ENCODE results near the gene METTL6. TPM values are rescaled to one million over a fixed set of nuclear protein-coding genes. Genes with fewer than 3 reads are reported as not detected.
"Not testable (repeated sequence)": the region's sequence is repeated elsewhere in the genome, so short reads cannot be mapped to it uniquely, and the experiment has no call there.

The METTL6 gene
- polyA plus RNA-seq, 3 donors = 23.9 to 29.6 (median 29.0) TPM

DNA sequence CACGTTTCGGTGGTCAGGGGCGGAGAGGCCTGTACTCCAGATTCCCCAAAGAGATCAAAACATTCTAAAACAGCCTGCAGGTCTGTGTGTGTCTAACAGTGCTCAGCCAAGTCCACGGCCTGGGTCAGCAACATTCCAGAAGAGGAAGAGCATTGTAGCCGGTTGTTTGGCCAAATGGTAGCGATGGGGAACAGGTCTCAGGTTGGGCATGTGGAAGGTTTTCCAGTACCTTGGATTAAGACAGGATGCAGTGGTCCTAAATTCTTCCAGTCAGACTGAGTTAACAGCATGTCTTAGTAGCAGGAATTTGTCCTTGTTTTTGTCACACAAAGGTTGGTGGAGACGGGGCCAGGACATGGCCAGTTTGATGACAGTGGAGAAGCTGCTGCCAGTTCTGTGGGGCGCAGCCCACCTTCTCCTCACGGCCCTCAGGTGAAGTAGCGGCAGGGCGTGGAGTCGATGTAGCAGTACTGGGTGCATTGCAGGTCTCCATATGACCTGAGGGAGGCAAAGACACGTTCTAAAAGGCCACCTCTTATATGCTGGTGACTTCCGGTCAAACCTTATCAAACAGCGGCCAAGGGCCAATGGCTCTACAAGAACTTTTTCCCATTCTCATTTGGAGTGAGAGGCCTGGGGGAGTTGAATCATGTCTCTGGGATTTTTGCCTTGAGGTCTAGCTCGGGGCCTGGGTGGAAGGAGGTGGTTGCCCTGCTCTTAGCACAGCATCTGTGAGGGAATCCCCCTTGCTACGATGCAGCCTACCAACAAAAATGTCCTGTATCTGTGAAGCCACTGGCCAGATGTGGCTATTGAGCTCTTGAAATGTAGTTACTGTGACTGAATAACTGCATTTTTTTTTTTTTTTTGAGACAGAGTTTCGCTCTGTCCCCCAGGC lies 24.1 kb upstream of the METTL6 start:
- no peak for DNase-seq (ENCODE audit: low read depth in 3 of 3, low spot score in 2 of 3)

DNA sequence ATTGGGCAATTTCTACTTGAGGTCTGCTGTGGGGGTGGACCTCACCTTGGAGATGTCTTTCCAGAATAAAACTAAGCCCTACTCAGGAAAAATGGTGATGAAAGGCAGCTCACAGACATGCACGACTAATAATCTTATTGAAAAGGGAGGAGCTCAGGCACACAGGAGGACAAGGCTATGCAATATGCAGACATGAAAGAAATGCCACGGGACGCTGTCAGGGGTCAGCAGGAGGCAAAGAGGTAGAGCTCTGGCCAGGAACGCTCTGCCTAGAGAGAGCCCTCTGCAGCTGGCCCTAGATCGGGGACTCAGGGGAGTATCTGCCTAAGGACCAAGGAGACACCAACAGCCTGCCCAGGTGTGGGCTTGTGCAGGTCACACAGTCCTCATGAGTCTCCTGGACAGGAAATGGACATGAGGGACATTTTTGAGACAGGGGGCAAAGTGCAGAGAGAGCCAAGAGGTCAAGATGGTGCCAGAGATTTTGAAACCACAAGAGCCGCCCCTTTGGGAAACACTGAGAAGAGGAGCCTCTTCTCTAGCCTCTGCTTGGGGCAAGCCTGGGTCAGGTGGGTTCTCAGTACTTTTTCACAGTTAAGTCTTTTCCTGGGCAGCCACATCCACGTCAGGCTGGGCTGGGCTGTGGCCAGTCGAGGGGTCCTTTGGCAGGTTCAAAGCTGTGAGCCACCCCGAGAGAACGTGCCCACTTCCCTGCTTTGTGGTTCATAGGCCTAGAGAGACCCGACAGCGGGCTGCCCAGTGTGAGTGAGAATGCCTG lies 23.3 kb upstream of the METTL6 start:
- DNase-seq (ENCODE audit: low read depth in 3 of 3, low spot score in 2 of 3) = no peak

DNA sequence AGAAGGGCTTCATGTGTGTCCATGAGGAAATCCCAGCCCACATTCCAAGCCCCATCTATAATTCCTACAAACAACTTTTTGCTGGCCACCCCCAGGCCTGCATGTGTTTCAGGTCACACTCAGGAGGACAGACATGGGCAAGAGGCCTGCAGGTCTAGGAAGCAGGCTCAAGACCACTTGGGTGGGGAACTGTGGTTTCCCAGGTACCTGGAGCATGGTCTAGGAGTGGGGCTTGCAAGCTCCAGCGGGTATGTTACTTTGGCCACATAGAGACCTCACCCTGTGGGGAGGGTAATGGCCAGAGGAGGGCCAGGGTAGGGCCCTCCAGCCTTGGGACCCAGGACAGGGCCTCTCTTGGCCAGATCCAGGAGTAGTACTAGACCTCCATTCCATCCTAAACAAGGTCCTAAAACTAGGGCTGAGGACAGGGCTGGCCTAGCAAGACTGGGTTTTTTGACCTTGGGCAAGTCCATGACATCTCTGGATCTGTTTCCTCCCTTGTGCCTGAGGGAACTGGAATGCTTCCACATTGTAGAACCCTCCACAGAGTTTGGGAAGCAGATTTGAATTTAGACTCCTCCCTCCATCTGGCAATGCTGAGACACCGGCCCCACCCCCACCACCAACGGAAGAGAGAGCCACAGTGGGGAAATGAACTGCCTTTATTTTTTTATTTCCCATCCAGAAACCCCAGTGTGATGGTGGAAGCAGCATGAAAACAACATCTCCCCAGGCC lies 22.3 kb upstream of the METTL6 start:
- DNase-seq (ENCODE audit: low read depth in 3 of 3, low spot score in 2 of 3) = no peak

DNA sequence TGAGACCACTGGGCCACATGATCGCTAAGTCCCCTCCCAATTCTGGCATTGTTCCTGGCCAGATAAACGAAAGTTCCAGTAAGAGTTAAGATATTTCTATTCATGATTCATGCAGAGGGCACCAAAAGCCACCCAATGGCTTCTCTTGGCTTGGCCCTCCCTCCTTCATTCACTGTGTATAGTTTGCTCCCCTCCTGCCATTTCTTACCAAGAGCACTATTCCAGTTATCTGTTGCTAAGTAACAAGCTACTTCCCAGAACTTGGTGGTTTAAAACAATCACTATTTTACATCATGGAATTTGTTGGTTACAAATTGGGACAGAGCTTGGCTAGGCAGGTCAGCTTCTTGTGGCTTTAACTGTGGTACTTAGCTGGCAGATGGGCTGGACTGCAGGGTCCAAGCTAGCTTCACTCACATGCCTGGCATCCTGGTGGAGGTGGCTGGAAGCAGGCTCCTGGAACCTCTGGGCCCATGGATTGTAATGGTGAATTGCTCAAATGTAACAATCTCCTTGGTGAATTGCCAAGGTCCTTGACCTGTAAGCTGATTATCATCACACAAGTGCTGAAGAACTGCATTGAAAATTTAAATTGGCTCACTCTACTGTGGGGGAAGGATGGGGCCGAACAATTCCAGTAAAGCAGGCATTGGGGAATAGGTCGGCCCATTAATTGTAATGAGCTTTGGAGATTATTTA lies 16.6 kb upstream of the METTL6 start:
- no peak for DNase-seq (ENCODE audit: low read depth in 3 of 3, low spot score in 2 of 3)

DNA sequence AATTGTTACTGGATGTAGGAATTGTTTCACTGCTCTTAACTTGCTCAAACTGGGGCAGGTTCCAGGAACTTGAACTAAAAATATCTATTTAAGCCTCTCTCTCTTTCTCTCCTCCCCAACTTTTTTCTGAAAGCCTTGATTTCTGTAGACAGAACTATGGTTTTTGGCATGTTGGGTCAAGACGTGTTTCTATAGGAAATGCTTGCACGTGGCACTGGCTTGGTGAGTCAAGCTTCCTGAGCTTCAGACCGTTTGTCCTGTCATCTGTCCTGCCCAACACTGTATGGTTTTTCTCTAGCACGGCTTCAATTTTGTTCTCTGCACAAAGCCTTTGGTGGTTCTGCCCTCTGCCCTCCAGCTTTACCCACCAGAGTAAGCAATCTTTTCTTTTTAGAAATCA lies 13.5 kb upstream of the METTL6 start:
- no peak for DNase-seq (ENCODE audit: low read depth in 3 of 3, low spot score in 2 of 3)

DNA sequence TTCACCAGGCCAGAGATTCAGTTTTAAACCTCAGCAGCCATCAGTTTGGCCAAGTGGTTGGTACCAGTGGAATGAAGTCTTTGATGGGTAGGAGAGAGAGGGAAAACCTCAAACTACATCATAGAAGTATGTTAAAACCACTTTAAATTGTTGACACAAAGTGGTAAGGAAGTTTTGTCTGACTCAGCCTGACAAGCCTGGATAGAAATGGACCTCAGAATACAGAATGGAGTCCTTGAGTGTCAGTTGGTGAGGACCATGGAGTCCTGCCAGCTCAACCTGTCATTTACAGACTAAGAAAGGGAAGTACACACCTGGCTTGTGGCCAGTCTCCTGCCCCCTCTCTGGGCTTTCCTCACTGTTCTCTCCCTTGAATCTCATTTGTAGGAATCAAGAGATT lies 12.1 kb upstream of the METTL6 start:
- no peak for DNase-seq (ENCODE audit: low read depth in 3 of 3, low spot score in 2 of 3)

DNA sequence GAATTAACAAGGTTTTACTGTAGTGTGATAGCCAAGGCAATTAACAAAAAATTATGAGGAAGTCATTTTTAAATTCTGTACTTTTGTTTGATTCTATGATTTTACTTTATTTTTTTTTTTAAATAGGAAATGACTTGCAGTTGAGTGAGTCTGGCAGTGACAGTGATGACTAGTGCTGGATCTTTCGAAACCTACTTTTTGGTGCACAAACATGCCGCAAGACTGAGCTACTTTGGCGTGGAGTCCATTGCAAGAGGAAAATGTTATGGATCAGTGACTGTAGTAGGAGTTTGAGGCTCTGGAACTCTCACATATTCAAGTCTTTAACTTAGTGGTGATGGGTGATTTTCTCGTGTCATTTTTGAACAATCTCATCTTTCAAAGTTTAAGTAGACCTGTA lies 11.6 kb upstream of the METTL6 start:
- DNase-seq (ENCODE audit: low read depth in 3 of 3, low spot score in 2 of 3) = no peak

DNA sequence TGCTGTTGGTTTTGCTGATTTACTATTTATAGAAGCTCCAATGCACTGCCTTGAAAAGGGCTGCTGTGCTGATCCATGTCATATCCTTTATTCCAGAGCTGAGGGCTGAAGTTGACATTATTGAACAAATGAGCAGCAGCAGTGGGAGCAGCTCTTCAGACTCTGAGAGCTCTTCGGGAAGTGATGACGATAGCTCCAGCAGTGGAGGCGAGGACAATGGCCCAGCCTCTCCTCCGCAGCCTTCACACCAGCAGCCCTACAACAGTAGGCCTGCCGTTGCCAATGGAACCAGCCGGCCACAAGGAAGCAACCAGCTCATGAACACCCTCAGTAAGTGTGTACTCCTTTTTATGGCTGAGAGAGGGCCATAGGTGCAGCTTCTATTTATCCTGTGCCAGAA lies 8.9 kb upstream of the METTL6 start:
- DNase-seq (ENCODE audit: low read depth in 3 of 3, low spot score in 2 of 3) = no peak

DNA sequence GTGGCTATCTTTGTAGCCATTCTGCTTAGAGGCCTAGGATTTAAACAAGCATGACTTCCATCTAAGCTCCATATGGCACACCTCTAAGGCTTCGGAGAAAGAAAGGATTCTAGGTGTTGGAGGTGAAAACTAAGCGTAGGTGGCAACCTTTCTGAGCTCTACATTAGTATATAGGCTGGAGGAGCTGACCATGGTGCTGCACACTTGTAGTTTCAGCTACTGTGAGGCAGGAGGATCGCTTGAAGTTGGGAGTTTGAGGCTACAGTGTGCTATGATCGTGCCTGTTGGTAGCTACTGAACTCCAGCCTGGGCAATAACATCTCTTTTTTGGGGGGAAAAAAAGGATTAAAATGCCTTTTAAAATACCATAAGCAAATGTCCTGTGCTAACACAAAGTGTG lies 7.4 kb upstream of the METTL6 start:
- DNase-seq (ENCODE audit: low read depth in 3 of 3, low spot score in 2 of 3) = no peak

DNA sequence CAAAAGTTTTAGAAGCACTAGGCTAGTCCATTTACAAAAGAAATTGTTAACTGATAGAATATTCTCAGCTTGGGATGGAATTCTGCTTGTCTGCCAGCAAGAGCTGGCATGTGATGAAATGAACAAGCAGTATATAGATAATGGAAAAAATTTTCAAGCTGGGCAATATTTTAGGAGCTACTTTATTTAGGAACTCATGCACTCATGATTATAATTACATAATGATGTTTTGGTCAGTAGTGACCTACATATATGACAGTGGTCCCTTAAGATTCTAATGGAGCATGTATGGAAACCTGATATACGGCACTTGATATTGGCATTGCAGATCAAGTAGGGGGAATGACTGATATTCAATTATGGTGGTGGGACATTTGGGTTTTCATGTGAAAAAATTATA lies 6.2 kb upstream of the METTL6 start:
- DNase-seq (ENCODE audit: low read depth in 3 of 3, low spot score in 2 of 3) = no peak

DNA sequence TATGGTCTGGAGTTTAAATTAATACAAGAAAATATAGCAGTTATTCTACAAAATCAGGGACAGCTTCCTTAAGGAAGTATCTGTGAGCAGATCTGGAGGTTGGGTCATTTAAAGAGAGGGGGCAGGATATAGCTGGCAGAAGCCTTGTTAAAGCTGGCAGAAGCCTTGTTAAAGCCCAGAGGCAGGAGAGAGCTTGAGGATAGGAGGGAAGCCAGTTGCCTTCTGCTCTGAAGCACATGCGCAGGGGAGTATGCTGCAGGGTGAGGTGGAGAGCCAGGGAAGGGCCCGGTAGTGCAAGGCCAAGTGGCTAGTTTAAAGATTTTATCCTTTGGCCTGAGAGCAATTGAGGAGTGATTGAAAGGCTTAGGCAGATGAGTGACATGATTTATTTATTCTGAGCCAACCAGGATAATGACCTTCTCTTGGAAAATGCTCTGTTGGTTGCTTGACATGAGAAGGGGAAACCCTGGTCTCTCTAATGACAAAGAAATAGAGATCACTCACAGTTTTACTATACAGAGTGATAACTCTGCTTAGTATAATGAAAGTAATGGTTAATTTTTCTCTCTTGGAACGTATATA lies 4.0 kb upstream of the METTL6 start:
- DNase-seq (ENCODE audit: low read depth in 3 of 3, low spot score in 2 of 3) = no peak

DNA sequence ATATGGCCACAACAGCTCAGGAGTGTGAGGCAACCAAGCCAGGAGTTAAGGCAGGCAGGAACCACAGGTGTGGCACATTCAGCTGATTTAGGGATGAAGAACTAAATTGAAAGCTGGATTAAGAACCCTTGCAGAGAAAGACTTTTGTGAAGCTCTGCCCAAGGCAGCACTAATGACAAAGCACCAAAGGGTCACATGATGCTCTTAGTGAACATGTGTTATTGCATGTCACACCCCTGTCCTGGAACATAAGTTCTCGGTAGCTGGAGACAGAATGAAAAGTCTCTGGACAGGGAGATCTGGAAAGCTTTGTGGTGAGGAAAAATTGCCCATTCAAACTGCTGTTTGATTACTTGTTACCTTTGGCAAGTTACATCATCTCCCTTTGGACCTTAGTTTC lies 3.3 kb upstream of the METTL6 start:
- no peak for DNase-seq (ENCODE audit: low read depth in 3 of 3, low spot score in 2 of 3)

DNA sequence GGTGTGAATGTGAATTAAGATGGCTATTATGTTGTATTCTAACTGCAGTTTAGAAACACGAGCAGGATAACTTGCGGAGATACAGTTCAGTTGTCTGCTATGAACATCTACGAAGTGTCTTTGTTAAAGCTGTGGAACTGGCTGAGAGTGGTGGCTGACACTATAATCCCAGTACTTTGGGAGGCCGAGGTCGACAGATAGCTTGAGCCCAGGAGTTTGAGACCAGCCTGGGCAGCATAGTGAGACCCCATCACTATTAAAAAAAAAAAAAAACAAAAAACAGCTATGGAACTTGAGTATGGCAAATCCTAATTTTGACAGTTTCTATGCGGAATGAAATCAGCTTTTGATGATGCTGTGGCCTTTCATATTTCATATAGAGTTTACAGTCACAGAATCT lies 1.7 kb upstream of the METTL6 start:
- DNase-seq (ENCODE audit: low read depth in 3 of 3, low spot score in 2 of 3) = no peak

DNA sequence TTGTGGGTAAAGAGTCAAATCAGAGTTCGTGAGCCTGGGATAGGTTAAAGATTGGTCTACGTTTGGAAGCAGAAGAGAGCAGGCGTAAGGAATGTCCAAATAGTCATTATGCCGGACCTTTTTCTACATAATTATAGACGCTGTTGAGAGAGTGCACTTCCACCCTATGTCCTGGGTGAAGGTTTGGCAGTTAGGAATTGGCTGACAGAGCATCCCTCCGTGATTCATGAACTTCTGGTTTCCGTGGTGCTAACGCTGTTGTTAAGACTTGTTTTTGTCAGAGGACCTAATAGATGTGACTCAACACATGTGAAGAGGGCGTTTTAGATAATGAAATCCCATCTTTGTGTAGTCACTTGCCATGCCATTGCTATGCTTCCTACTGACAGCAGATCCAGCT lies 1.2 kb upstream of the METTL6 start:
- DNase-seq (ENCODE audit: low read depth in 3 of 3, low spot score in 2 of 3) = no peak

DNA sequence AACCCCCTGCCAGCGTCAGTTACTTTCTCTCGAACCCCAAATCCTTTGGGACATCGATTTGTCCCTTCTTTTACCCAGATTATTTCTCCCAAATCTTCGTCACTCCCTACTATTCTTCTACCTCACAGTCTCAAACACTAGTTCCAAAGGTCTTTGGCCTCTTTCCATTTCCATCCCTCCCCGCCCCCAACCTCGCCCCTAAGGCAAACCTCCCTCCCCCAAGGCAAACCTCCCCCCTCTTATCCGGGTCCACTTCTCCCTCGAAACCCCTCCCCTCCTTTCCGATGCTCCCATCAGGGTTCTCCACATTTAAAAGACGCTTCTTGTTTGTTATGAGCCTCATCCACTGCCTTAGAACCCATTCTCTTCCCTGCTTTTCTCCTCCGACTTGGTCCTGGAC lies 637 bp upstream of the METTL6 start:
- DNase-seq (ENCODE audit: low read depth in 3 of 3, low spot score in 2 of 3) = no peak

DNA sequence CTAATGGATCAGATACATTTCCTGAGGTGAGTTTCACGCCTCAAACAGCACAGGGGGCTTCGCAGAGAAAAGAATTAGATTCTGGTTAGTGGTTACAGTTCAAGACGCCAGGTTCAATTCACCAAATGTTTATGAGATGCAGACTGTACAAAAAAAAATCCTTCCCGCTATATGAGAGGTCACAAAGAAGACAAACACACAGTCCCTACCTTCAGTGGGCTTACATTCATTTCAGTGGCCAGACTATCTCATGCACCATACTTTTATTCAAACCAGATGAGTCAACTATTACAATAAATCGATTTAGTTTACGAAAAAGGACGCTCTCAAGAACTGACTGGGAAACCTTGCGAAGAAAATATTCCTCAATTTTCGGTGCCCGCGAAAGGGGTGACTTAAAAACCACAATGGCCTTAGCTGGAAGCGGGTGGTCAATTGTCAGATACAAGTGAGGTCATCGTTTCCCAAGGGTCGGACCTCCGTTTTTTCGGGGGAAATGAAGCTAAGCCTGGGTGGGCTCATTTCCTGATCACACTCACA lies 695 bp downstream of the METTL6 start:
- DNase-seq (ENCODE audit: low read depth in 3 of 3, low spot score in 2 of 3) = no peak

DNA sequence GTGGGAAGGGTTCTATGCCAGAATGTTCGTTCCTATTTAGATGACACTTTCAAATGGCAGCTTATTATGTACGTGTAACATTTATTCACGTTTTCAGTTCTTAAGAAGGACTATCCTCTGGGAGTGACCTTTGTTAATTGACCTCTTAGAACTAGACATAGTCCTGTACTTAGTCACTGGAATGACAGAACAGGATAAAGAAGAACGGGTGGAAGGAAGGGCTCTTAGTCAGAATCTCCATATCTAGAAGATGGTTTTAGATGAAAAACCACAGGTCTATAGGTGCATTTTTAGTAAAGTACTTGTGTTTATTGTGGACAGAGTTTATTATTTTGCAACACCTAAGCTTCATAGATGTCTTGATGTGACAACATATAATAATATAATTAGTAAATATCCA lies 6.5 kb downstream of the METTL6 start:
- DNase-seq (ENCODE audit: low read depth in 3 of 3, low spot score in 2 of 3) = no peak

DNA sequence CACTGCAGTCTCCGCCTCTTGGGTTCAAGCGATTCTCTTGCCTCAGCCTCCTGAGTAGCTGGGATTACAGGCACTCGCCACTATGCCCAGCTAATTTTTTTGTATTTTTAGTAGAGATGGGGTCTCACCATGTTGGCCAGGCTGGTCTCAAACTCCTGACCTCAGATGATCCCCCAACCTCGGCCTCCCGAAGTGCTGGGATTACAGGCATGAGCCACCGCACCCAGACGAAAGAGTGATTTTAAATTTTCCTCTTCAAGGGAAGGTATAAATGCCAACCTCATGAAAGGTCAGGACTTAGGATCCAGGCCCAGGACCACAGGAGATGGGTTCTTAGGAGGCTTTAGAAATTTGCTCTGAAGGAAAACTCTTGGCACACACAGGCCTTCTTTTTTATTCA lies 16.4 kb downstream of the METTL6 start:
- DNase-seq (ENCODE audit: low read depth in 3 of 3, low spot score in 2 of 3) = not testable (repeated sequence)

DNA sequence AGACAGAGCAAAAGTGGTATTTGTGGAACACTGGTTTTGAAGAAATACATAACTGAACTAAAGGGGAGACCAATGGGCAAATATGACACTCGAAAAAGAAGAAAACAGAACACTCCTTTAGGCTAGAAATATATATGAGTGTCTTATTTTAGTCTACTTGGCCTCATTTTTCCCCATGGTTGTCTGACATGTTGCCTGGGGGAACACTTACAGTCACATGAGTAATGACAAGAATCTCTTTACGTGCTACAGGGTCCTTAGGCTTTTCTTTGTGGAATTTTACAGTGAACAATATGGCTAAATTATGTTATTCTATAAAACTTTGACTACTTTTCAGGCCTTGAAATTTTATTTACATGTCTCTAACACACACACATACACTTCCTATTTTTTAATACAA lies 17.6 kb downstream of the METTL6 start:
- no peak for DNase-seq (ENCODE audit: low read depth in 3 of 3, low spot score in 2 of 3)

DNA sequence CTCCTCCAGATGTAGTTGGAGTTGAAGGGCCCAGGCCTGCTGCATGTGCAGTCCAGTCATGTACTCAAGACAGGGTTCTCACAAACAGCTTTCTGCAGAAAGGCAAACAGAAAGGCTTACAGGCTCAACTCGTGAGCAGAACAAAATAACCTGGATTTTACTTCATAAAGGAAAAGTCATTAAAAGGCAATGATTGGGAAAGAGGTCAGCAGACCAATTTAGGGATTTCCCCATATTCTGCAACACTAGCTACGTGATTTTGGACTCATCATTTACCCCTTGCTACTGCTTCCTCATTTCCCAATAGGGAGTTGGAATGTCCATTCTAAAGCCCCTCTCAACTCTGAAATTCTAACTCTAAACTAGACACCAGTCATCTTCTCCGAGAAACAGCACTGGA lies 18.1 kb downstream of the METTL6 start:
- no peak for DNase-seq (ENCODE audit: low read depth in 3 of 3, low spot score in 2 of 3)
